CD4-positive, alpha-beta T cell (primary cell): ENCODE results near the gene CHRNG. TPM values are rescaled to one million over a fixed set of nuclear protein-coding genes. Genes with fewer than 3 reads are reported as not detected.

Experiments used
- ATAC-seq: fragments of 200-7000 bp; cut with Tn5 transposase; one replicate; pipeline ENCODE4 v1.10.0; 2022; ENCODE audit warnings: mild to moderate bottlenecking; ENCODE audit not compliant: poor library complexity
- CTCF ChIA-PET: fragments of 350-600 bp; sonication (Branson Sonifier 250); formaldehyde crosslinking; loops from one replicate; lab custom pipeline; 2021; ENCODE audit warnings: antibody characterized with exemption, inconsistent platforms; lab: Charles Lee
- POLR2A ChIA-PET: fragments of 350-600 bp; sonication (Branson Sonifier 250); formaldehyde crosslinking; loops from one replicate; lab custom pipeline; 2021; ENCODE audit warnings: antibody characterized with exemption, inconsistent platforms; lab: Charles Lee
- DNase-seq, 14 experiments: peaks; one replicate each; pipeline ENCODE4 v3.0.0-alpha.2; 2013 to 2020; ENCODE audit warnings: mixed read lengths in 2 of 14
- H3K27ac ChIP-seq, 2 donors: one replicate each; pipeline versions ENCODE4 v1.5.1 to v1.7.0; 2013; ENCODE audit warnings: low read length in 2 of 2, low read depth in 1 of 2, mild to moderate bottlenecking in 1 of 2
- H3K27me3 ChIP-seq, 2 experiments: 1 replicate in 1 of 2; 2 replicates in 1 of 2; pipeline versions ENCODE4 v1.6.1 to v1.7.0; 2013; ENCODE audit warnings: low read length in 2 of 2, control low read depth in 1 of 2, mild to moderate bottlenecking in 1 of 2, moderate library complexity in 1 of 2; ENCODE audit not compliant: insufficient read depth in 2 of 2, control insufficient read depth in 1 of 2
- H3K36me3 ChIP-seq: one replicate; pipeline ENCODE4 v1.6.1; 2013; ENCODE audit warnings: low read length, control low read depth; ENCODE audit not compliant: insufficient read depth
- H3K4me1 ChIP-seq: one replicate; pipeline ENCODE4 v1.6.1; 2013; ENCODE audit warnings: low read length, control low read depth; ENCODE audit not compliant: insufficient read depth
- H3K4me3 ChIP-seq: one replicate; pipeline ENCODE4 v1.5.1; 2013; ENCODE audit warnings: mild to moderate bottlenecking, low read length, moderate library complexity
- H3K9me3 ChIP-seq, 2 experiments: 1 replicate in 1 of 2; 2 replicates in 1 of 2; pipeline versions ENCODE4 v1.6.1 to v1.7.0; 2013; ENCODE audit warnings: low read length in 2 of 2, mild to moderate bottlenecking in 2 of 2, control low read depth in 1 of 2, moderate library complexity in 1 of 2; ENCODE audit not compliant: control insufficient read depth in 1 of 2, insufficient read depth in 1 of 2
- H3K27ac Mint-ChIP-seq: one replicate; pipeline ENCODE4 v1.8.0; 2020; ENCODE audit warnings: mixed read lengths
- H3K27me3 Mint-ChIP-seq: one replicate; pipeline ENCODE4 v1.8.0; 2021; ENCODE audit warnings: mixed read lengths
- H3K36me3 Mint-ChIP-seq: one replicate; pipeline ENCODE4 v1.8.0; 2021; ENCODE audit warnings: low read depth, mixed read lengths
- H3K4me1 Mint-ChIP-seq: one replicate; pipeline ENCODE4 v1.8.0; 2021; ENCODE audit warnings: low read depth, mixed read lengths
- H3K4me3 Mint-ChIP-seq: one replicate; pipeline ENCODE4 v1.8.0; 2020; ENCODE audit warnings: mild to moderate bottlenecking, mixed read lengths
- H3K9me3 Mint-ChIP-seq: one replicate; pipeline ENCODE4 v1.8.0; 2020; ENCODE audit warnings: mixed read lengths
- CTCF ChIP-seq: fragments of 200-600 bp; IDR thresholded peaks from one replicate; pipeline ENCODE4 v1.8.0; 2022; ENCODE audit warnings: antibody characterized with exemption, mild to moderate bottlenecking
- intact Hi-C, 2 experiments: fragments of 100-400 bp; cut with DNase I in 1 of 2; cut with micrococcal nuclease in 1 of 2; formaldehyde crosslinking; loops; one replicate each; pipeline versions ENCODE4 v1.15.1 to v1.9.0; 2023 to 2025; cut with DNase I, micrococcal nuclease
- polyA plus RNA-seq, 2 donors: library from polyadenylated mRNA; unstranded; fragments of 120-200 nt; gene quantifications; one replicate each; pipeline ENCODE4 v1.2.1, GENCODE V29; 2013
- total RNA-seq, 174 experiments: library from RNA in 2 of 174; stranded (reverse) in 2 of 174; gene quantifications; one replicate each; pipeline ENCODE4 v1.2.3 and lab custom pipeline; 2021 to 2026

CHRNG gene, protein sequence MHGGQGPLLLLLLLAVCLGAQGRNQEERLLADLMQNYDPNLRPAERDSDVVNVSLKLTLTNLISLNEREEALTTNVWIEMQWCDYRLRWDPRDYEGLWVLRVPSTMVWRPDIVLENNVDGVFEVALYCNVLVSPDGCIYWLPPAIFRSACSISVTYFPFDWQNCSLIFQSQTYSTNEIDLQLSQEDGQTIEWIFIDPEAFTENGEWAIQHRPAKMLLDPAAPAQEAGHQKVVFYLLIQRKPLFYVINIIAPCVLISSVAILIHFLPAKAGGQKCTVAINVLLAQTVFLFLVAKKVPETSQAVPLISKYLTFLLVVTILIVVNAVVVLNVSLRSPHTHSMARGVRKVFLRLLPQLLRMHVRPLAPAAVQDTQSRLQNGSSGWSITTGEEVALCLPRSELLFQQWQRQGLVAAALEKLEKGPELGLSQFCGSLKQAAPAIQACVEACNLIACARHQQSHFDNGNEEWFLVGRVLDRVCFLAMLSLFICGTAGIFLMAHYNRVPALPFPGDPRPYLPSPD
- not detected for total RNA-seq
- 0.06 TPM for polyA plus RNA-seq (2013, experiment 1 of 2)
- polyA plus RNA-seq (2013, experiment 2 of 2) = 2.3 TPM
- 0 to 0.24 (median 0) reads per million in 172 experiments for total RNA-seq (lab: John Stamatoyannopoulos, UW)

GRCh38 chr2:232539298-232540231, at the start of gene CHRNG:
Gene CHRNG (plus strand): TSS chr2:232539692. CDS start chr2:232539748, 56 bp downstream.
- intact Hi-C loops = no loop called here
- Mint-ChIP-seq H3K36me3 (peaks cover 4% of the 10 kb centered on the region), H3K27me3 (peaks cover 12% of the 10 kb centered on the region), H3K9me3 (no peaks in the 10 kb centered on the region), H3K4me3 (no peak within 1 kb of the TSS), H3K4me1 (peaks cover 6% of the 10 kb centered on the region), H3K27ac (no peak within 1 kb of the TSS)
- ChIA-PET CTCF (no interaction called here), POLR2A (no interaction called here)
- no peak within 1 kb of the TSS for H3K4me3 ChIP-seq
- H3K27ac ChIP-seq = no peak within 1 kb of the TSS
- TF ChIP-seq CTCF = no peak
- no peak for DNase-seq
- H3K9me3 ChIP-seq = peaks cover 0 to 18% of the 10 kb centered on the region in 2 experiments
- H3K4me1 ChIP-seq = no peaks in the 10 kb centered on the region
- no peaks in the 10 kb centered on the region for H3K36me3 ChIP-seq
- no peak for ATAC-seq
- H3K27me3 ChIP-seq = peaks cover 0 to 19% of the 10 kb centered on the region in 2 experiments

- Mint-ChIP-seq H3K4me3 (no peak overlapping the region), H3K4me1 (peaks cover 5% of the 10 kb centered on the region), H3K27ac (no peak overlapping the region), H3K36me3 (no peaks in the 10 kb centered on the region), H3K27me3 (peaks cover 40% of the 10 kb centered on the region), H3K9me3 (no peaks in the 10 kb centered on the region)
- no peak for TF ChIP-seq CTCF
- H3K36me3 ChIP-seq = no peaks in the 10 kb centered on the region
- ChIA-PET POLR2A (no interaction called here), CTCF (no interaction called here)
- peaks cover 5% of the 10 kb centered on the region for H3K4me1 ChIP-seq
- H3K27me3 ChIP-seq = peaks cover 17 to 24% of the 10 kb centered on the region in 2 experiments
- no peak overlapping the region for H3K27ac ChIP-seq
- no peak overlapping the region for H3K4me3 ChIP-seq
- DNase-seq (peak in 1 of 14 experiments; percentile 4), ATAC-seq (no peak)
- intact Hi-C loops = no loop called here
- peaks cover 0 to 7% of the 10 kb centered on the region in 2 experiments for H3K9me3 ChIP-seq
Observed at GRCh38 chr2:232490221-232491138, 49.0 kb upstream of the CHRNG start.
